ENCODE measurements around the gene MINDY3.

The MINDY3 gene

DNA sequence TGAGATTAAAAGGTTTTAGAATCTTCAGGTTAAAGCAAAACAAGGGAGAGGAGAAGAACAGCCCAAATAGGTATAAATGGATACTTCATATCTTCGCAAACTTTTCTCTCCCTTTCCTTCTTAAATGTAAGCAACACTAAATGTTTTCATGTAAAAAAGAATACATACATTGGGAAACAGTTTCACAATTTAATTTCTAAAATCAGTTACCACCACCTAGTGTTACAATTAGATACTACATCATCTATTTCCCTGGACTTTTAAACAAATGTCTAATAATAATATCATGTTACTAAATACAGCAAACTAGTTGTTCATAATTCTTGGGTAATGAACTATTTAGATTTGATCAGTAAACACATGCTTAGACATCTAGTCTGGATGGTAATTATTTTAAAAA is 35.8 kb downstream of the MINDY3 start:
- H3K4me3 ChIP-seq (ENCODE audit: low read length), result no peak overlapping the region
- H3K9me3 ChIP-seq (ENCODE audit: control insufficient read depth, insufficient read depth, low read length), result no peaks in the 10 kb centered on the region
- no peaks in the 10 kb centered on the region for H3K27me3 ChIP-seq (ENCODE audit: control insufficient read depth, low read length)
- no peaks in the 10 kb centered on the region for H3K9me2 ChIP-seq (replicated peaks; ENCODE audit: control insufficient read depth, low read length)
- TF ChIP-seq EZH2phosphoT487 (IDR thresholded peaks at IDR 0.05; ENCODE audit: borderline replicate concordance, low read length), result no peak
- peak; percentile 50 for TF ChIP-seq CTCF (IDR thresholded peaks at IDR 0.05; ENCODE audit: low read depth, low read length, poor library complexity, severe bottlenecking)
- no peak overlapping the region for H3K4me2 ChIP-seq (ENCODE audit: low read length)
- no peaks in the 10 kb centered on the region for H3F3A ChIP-seq (ENCODE audit: control insufficient read depth, insufficient read depth)
- no peak overlapping the region for H3K27ac ChIP-seq (ENCODE audit: low read depth, low read length)
- no peaks in the 10 kb centered on the region; the same call in 1 of the 2 replicates for H4K20me1 ChIP-seq (ENCODE audit: control insufficient read depth, insufficient read depth, low read depth, low read length)
- H3K79me2 ChIP-seq (ENCODE audit: control insufficient read depth, low read length), result no peaks in the 10 kb centered on the region
- peaks cover 33% of the 10 kb centered on the region for H3K36me3 ChIP-seq (ENCODE audit: control insufficient read depth, low read length)
- no peaks in the 10 kb centered on the region for H3K4me1 ChIP-seq (ENCODE audit: control insufficient read depth, low read length)

DNA sequence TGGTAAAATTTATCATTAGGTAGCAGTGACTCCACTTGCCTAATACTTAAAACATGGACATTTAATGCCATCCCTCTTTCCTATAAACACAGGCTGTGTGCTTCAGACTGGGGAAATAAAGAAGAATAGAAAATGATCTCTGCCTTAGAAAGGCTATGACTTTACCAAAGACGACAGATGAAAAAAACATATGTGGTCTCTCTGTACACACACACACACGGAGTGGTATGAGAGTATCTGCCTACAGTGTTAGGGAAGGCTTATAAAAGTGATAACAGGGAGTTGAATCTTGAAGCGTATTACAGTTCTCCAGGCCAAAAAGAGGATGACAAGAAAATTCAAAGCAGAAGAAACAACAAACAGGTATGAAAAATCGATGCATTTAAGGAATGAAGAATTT is 38.2 kb downstream of the MINDY3 start:
- no peak overlapping the region for H3K4me2 ChIP-seq (ENCODE audit: low read length)
- no peaks in the 10 kb centered on the region for H4K20me1 ChIP-seq (ENCODE audit: control insufficient read depth, insufficient read depth, low read depth, low read length)
- H3K27me3 ChIP-seq (ENCODE audit: control insufficient read depth, low read length), result no peaks in the 10 kb centered on the region

DNA sequence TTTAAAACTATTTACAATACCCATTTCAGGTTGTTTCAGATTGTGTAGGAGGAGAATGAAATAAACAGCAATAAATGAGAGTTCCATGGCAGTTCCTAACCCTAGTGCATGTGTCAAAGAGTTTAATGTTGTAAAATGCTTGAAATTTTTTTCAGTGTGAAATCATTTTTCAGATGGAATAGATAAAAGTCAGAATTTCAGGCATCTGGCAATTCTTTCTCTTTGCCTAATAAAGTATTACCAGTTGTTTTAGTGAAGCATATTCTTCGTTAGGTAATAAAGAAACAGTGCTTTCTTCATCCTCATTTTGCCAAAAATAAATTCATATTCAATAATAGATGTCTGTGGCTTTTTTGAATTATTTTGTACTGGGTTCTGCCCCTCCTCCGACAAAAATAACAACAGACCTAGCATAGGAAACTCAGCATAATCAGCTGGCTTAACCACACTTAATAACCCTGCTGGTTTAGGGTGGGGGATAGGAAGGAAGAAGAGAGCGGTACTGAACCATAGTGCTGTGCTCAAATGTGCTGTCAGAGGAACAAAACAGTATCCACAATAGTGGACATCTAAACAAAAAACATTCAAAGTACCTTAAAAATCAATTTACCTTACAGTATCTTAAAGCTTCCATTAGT is 39.1 kb downstream of the MINDY3 start:
- Histone ChIP-seq H3K4me2 (ENCODE audit: low read length) (no peak overlapping the region), H3K36me3 (ENCODE audit: control insufficient read depth, low read length) (peaks cover 34% of the 10 kb centered on the region), H3K79me2 (ENCODE audit: control insufficient read depth, low read length) (no peaks in the 10 kb centered on the region), H3K9me3 (ENCODE audit: control insufficient read depth, insufficient read depth, low read length) (no peaks in the 10 kb centered on the region), H3K27ac (ENCODE audit: low read depth, low read length) (no peak overlapping the region), H3K27me3 (ENCODE audit: control insufficient read depth, low read length) (no peaks in the 10 kb centered on the region), H3K4me3 (ENCODE audit: low read length) (no peak overlapping the region), H3K4me1 (ENCODE audit: control insufficient read depth, low read length) (no peaks in the 10 kb centered on the region), H3F3A (ENCODE audit: control insufficient read depth, insufficient read depth) (no peaks in the 10 kb centered on the region), H4K20me1 (ENCODE audit: control insufficient read depth, insufficient read depth, low read depth, low read length) (no peaks in the 10 kb centered on the region), H3K9me2 (replicated peaks; ENCODE audit: control insufficient read depth, low read length) (no peaks in the 10 kb centered on the region)
- TF ChIP-seq CTCF (IDR thresholded peaks at IDR 0.05; ENCODE audit: low read depth, low read length, poor library complexity, severe bottlenecking) (no peak), EZH2phosphoT487 (IDR thresholded peaks at IDR 0.05; ENCODE audit: borderline replicate concordance, low read length) (no peak)

More for the DNA sequence above, 38.2 kb downstream of the MINDY3 start:
- Histone ChIP-seq H3F3A (ENCODE audit: control insufficient read depth, insufficient read depth) (no peaks in the 10 kb centered on the region), H3K9me2 (replicated peaks; ENCODE audit: control insufficient read depth, low read length) (no peaks in the 10 kb centered on the region), H3K36me3 (ENCODE audit: control insufficient read depth, low read length) (peaks cover 34% of the 10 kb centered on the region), H3K4me3 (ENCODE audit: low read length) (no peak overlapping the region), H3K4me1 (ENCODE audit: control insufficient read depth, low read length) (no peaks in the 10 kb centered on the region), H3K9me3 (ENCODE audit: control insufficient read depth, insufficient read depth, low read length) (no peaks in the 10 kb centered on the region), H3K79me2 (ENCODE audit: control insufficient read depth, low read length) (no peaks in the 10 kb centered on the region), H3K27ac (ENCODE audit: low read depth, low read length) (no peak overlapping the region)
- no peak for TF ChIP-seq CTCF (IDR thresholded peaks at IDR 0.05; ENCODE audit: low read depth, low read length, poor library complexity, severe bottlenecking)
- TF ChIP-seq EZH2phosphoT487 (IDR thresholded peaks at IDR 0.05; ENCODE audit: borderline replicate concordance, low read length), result no peak

Measured in DOHH2 (cell line).